Colonic mucosa (tissue), 4 donors: ENCODE measurements around the gene LARGE1. TPM values are rescaled to one million over a fixed set of nuclear protein-coding genes. Genes with fewer than 3 reads are reported as not detected.
A peak's percentile ranks its signal among the peaks of the same experiment; 100 is the strongest.

ENCODE experiments used
- DNase-seq: peaks from one replicate; pipeline ENCODE4 v3.0.0-alpha.2; 2020
- H3K27ac ChIP-seq: fragments of 200-600 bp; one replicate; pipeline ENCODE4 v1.8.0; 2021
- H3K27me3 ChIP-seq: fragments of 200-600 bp; one replicate; pipeline ENCODE4 v1.8.0; 2021
- H3K36me3 ChIP-seq: fragments of 200-600 bp; one replicate; pipeline ENCODE4 v1.8.0; 2021
- H3K4me1 ChIP-seq: fragments of 200-600 bp; one replicate; pipeline ENCODE4 v1.8.0; 2021; ENCODE audit warnings: mild to moderate bottlenecking
- H3K4me3 ChIP-seq: fragments of 200-600 bp; one replicate; pipeline ENCODE4 v1.8.0; 2021
- H3K9ac ChIP-seq, 2 donors: one replicate each; pipeline ENCODE4 v1.7.0; 2013; ENCODE audit warnings: control low read depth in 2 of 2, low read depth in 2 of 2, low read length in 2 of 2
- H3K9me3 ChIP-seq: fragments of 200-600 bp; one replicate; pipeline ENCODE4 v1.8.0; 2021
- intact Hi-C: fragments of 100-400 bp; cut with DNase I; formaldehyde crosslinking; loops from one replicate; pipeline ENCODE4 v1.14.1; 2022
- total RNA-seq, 2 donors: library from RNA; stranded (reverse); fragmentation: NEBNext Ultra II Directional in 1 of 2; extraction: Animal tissue kit (Norgen Biotek cat#: 25700) in 1 of 2; gene quantifications; one replicate each; pipeline ENCODE4 v1.2.1, GENCODE V29; 2021
- TF ChIP-seq, protein P1 (sequence below): fragments of 200-600 bp; IDR thresholded peaks from one replicate; pipeline ENCODE4 v1.8.0; 2022; ENCODE audit warnings: antibody characterized with exemption, mild to moderate bottlenecking
- donor health status: healthy.
- donor health status: DM: no; HTN: no; CAD: no.
- donor health status: DM: no; HTN: no; CAD: no.

Gene LARGE1
- total RNA-seq, 2 donors from 2014 or later = 45.2 to 46.5 TPM

GRCh38 chr22:33302049-33302545, 618.2 kb downstream of the LARGE1 start:
- H3K4me1 ChIP-seq = no peaks in the 10 kb centered on the region
- H3K27ac ChIP-seq = no peak overlapping the region
- H3K9me3 ChIP-seq = no peaks in the 10 kb centered on the region
- intact Hi-C loops = loop anchor here (2.0 to 10.0 kb wide), 3 partner anchors 215 to 803 kb away; no protein-coding TSS in a partner anchor
- TF ChIP-seq, protein P1, sequence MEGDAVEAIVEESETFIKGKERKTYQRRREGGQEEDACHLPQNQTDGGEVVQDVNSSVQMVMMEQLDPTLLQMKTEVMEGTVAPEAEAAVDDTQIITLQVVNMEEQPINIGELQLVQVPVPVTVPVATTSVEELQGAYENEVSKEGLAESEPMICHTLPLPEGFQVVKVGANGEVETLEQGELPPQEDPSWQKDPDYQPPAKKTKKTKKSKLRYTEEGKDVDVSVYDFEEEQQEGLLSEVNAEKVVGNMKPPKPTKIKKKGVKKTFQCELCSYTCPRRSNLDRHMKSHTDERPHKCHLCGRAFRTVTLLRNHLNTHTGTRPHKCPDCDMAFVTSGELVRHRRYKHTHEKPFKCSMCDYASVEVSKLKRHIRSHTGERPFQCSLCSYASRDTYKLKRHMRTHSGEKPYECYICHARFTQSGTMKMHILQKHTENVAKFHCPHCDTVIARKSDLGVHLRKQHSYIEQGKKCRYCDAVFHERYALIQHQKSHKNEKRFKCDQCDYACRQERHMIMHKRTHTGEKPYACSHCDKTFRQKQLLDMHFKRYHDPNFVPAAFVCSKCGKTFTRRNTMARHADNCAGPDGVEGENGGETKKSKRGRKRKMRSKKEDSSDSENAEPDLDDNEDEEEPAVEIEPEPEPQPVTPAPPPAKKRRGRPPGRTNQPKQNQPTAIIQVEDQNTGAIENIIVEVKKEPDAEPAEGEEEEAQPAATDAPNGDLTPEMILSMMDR = peak; percentile 88
- H3K9ac ChIP-seq = no peak overlapping the region
- peak; percentile 85 for DNase-seq
- H3K27me3 ChIP-seq = no peaks in the 10 kb centered on the region
- H3K4me3 ChIP-seq = no peak overlapping the region
- no peaks in the 10 kb centered on the region for H3K36me3 ChIP-seq

DNA sequence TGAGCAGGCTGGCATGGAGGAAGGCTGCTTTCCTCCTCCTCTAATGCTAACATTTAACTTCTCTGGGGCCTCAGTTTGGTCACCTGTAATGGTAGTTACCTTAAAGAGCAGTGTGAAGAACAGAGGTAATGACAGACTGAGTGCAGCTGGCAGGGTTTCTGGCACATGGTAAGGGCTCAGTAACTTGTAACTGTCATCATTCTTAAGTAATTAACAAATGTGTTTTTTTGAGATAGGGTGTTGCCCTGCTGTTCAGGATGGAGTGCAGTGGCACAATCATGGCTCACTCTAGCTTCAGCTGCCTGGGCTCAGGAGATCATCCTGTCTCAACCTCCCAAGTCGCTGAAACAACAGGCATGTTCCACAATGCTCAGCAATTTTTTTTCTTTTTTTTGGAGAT, 620.1 kb downstream of the LARGE1 start:
- no peak for DNase-seq
- no peak overlapping the region for H3K4me3 ChIP-seq

GRCh38 chr22:33299245-33299956, 620.9 kb downstream of the LARGE1 start:
- Histone ChIP-seq H3K9me3 (no peaks in the 10 kb centered on the region), H3K9ac (no peak overlapping the region), H3K27me3 (no peaks in the 10 kb centered on the region), H3K4me1 (no peaks in the 10 kb centered on the region), H3K36me3 (no peaks in the 10 kb centered on the region), H3K27ac (no peak overlapping the region), H3K4me3 (no peak overlapping the region)
- TF ChIP-seq, protein P1 = no peak
- DNase-seq = no peak
- intact Hi-C loops = no loop called here

More for the DNA sequence above, 620.1 kb downstream of the LARGE1 start:
- Histone ChIP-seq H3K9me3 (no peaks in the 10 kb centered on the region), H3K27me3 (no peaks in the 10 kb centered on the region), H3K9ac (no peak overlapping the region), H3K27ac (no peak overlapping the region), H3K36me3 (no peaks in the 10 kb centered on the region), H3K4me1 (no peaks in the 10 kb centered on the region)
- TF ChIP-seq, protein P1 = no peak
- intact Hi-C loops = loop anchor here (5.0 to 10.0 kb wide), 2 partner anchors 217 to 805 kb away; no protein-coding TSS in a partner anchor

- H3K36me3 ChIP-seq = no peaks in the 10 kb centered on the region
- no peaks in the 10 kb centered on the region for H3K9me3 ChIP-seq
- intact Hi-C loops = no loop called here
- H3K4me3 ChIP-seq = no peak overlapping the region
- no peak overlapping the region for H3K27ac ChIP-seq
- TF ChIP-seq, protein P1 = no peak
- no peaks in the 10 kb centered on the region for H3K27me3 ChIP-seq
- no peaks in the 10 kb centered on the region for H3K4me1 ChIP-seq
- H3K9ac ChIP-seq = no peak overlapping the region
- no peak for DNase-seq
These were observed 623.3 kb downstream of the LARGE1 start for GRCh38 chr22:33296941-33297340.

- Histone ChIP-seq H3K27ac (no peak overlapping the region), H3K9me3 (no peaks in the 10 kb centered on the region), H3K9ac (no peak overlapping the region), H3K27me3 (no peaks in the 10 kb centered on the region), H3K36me3 (no peaks in the 10 kb centered on the region), H3K4me1 (no peaks in the 10 kb centered on the region), H3K4me3 (no peak overlapping the region)
- TF ChIP-seq, protein P1 = no peak
- no peak for DNase-seq
- intact Hi-C loops = no loop called here
These were observed 632.2 kb downstream of the LARGE1 start for GRCh38 chr22:33288078-33288477.
